K562 (cell line): ENCODE measurements around the gene HPS4. TPM values are rescaled to one million over a fixed set of nuclear protein-coding genes. Genes with fewer than 3 reads are reported as not detected.

Source experiments
- ARID3A ChIP-seq: IDR thresholded peaks from 2 replicates; pipeline ENCODE4 v1.6.1; 2012; ENCODE audit warnings: low read depth, low read length, improper control_type of control experiment, borderline replicate concordance
- ATF6 ChIP-seq: sonication (generic); formaldehyde crosslinking; IDR thresholded peaks from 2 replicates; pipeline ENCODE4 v1.4.0; 2020; ENCODE audit warnings: mild to moderate bottlenecking, missing genetic modification reagents
- CEBPZ ChIP-seq: fragments of 150-350 bp; IDR thresholded peaks from 2 replicates; pipeline ENCODE4 v1.6.1; 2014; ENCODE audit warnings: low read depth, mild to moderate bottlenecking, low read length, borderline replicate concordance
- DDX20 ChIP-seq: fragments of 450-650 bp; IDR thresholded peaks from 2 replicates; pipeline ENCODE4 v1.6.1; 2016; ENCODE audit warnings: missing genetic modification characterization, low read depth, mild to moderate bottlenecking, missing compliant biosample characterization, moderate library complexity
- HBP1 ChIP-seq: fragments of 450-650 bp; formaldehyde crosslinking; IDR thresholded peaks from 2 replicates; pipeline ENCODE4 v1.4.0; 2022; ENCODE audit warnings: missing genetic modification characterization
- ILF3 ChIP-seq: fragments of 450-650 bp; IDR thresholded peaks from 2 replicates; pipeline ENCODE4 v1.6.1; 2018; ENCODE audit warnings: antibody characterized with exemption, mild to moderate bottlenecking, moderate library complexity, borderline replicate concordance
- KAT7 ChIP-seq: sonication (generic); formaldehyde crosslinking; IDR thresholded peaks from 2 replicates; pipeline ENCODE4 v1.8.0; 2022; ENCODE audit warnings: missing genetic modification reagents, mild to moderate bottlenecking, borderline replicate concordance
- MAX ChIP-seq: sonication (generic); formaldehyde crosslinking; IDR thresholded peaks from 2 replicates; pipeline ENCODE4 v1.9.0; 2022; ENCODE audit warnings: mild to moderate bottlenecking, missing genetic modification reagents
- NCOA6 ChIP-seq: fragments of 450-650 bp; IDR thresholded peaks from 2 replicates; pipeline ENCODE4 v1.6.1; 2017; ENCODE audit warnings: mild to moderate bottlenecking
- PATZ1 ChIP-seq: fragments of 250-450 bp; sonication (Bioruptor Pico); IDR thresholded peaks from 2 replicates; pipeline ENCODE4 v1.5.0; 2020; ENCODE audit warnings: mild to moderate bottlenecking, borderline replicate concordance
- POLR2AphosphoS2 ChIP-seq: IDR thresholded peaks from 2 replicates; pipeline ENCODE4 v1.6.1; 2012; ENCODE audit warnings: low read length, improper control_type of control experiment
- ZBTB2 ChIP-seq: fragments of 450-650 bp; IDR thresholded peaks from 2 replicates; pipeline ENCODE4 v1.6.1; 2016; ENCODE audit warnings: antibody characterized with exemption
- ZEB2 ChIP-seq: fragments of 450-650 bp; IDR thresholded peaks from 2 replicates; pipeline ENCODE4 v1.6.1; 2016
- ZNF785 ChIP-seq: fragments of 250-450 bp; sonication (Bioruptor Pico); IDR thresholded peaks from 2 replicates; pipeline ENCODE4 v1.4.0; 2020; ENCODE audit warnings: mild to moderate bottlenecking
- polyA plus RNA-seq, 8 experiments: library from polyadenylated mRNA; depleted of rRNA in 4 of 8; stranded (reverse) in 5 of 8; unstranded in 3 of 8; fragments of >200 nt; fragmentation: Nextera tagmentation in 2 of 8; fragmentation: Illumina TruSeq in 1 of 8; extraction: Ambion mirVana in 2 of 8; extraction: Trizol in 1 of 8; gene quantifications; 2 replicates each; pipeline versions ENCODE4 v1.2.1 to v1.2.3, GENCODE V29; 2011 to 2014; ENCODE audit warnings: inconsistent platforms in 1 of 8, missing spikeins in 1 of 8
- total RNA-seq, 7 experiments: library from RNA; depleted of rRNA in 6 of 7; stranded (reverse); fragments of >200 nt in 6 of 7; fragmentation: Illumina TruSeq in 2 of 7; extraction: Trizol in 2 of 7; gene quantifications; 2 replicates each; pipeline versions ENCODE4 v1.2.1 to v1.2.3, GENCODE V29; 2011 to 2021; ENCODE audit warnings: low replicate concordance in 1 of 7

HPS4 gene
- total and polyA plus RNA-seq, 9 of the 15 experiments (the other 6 are each of a cell fraction or from before 2014, with no cell fraction given) = 12.8 to 29.2 (median 25.3) TPM

GRCh38 chr22:26512149-26512793 is 28.7 kb upstream of the HPS4 start, which contains the start of gene TFIP11 (continued):
- TF ChIP-seq ZBTB2 (peak; percentile 11; the same call in 1 of the 2 replicates), HBP1 (CRISPR knock-in tag) (no peak), PATZ1 (CRISPR knock-in tag) (no peak), ZNF785 (CRISPR knock-in tag) (no peak), CEBPZ (no peak), DDX20 (tag) (no peak), POLR2AphosphoS2 (no peak), ILF3 (no peak), MAX (CRISPR knock-in tag) (peak; percentile 81), NCOA6 (no peak), ZEB2 (no peak), ARID3A (no peak), KAT7 (no peak), ATF6 (0 out of 2 replicates have a peak, but pooled peaks have one; percentile 51)
